Erythroblast (primary cell): Measurements from ENCODE around the gene ZFP90.

Source experiments
- GATA1 ChIP-seq: IDR thresholded peaks from 2 replicates; pipeline ENCODE4 v1.6.1; 2011; ENCODE audit warnings: low read depth, mild to moderate bottlenecking, control low read depth, low read length, moderate library complexity
- POLR2A ChIP-seq: IDR thresholded peaks from 2 replicates; pipeline ENCODE4 v1.6.1; 2011; ENCODE audit warnings: mild to moderate bottlenecking, low read length

DNA sequence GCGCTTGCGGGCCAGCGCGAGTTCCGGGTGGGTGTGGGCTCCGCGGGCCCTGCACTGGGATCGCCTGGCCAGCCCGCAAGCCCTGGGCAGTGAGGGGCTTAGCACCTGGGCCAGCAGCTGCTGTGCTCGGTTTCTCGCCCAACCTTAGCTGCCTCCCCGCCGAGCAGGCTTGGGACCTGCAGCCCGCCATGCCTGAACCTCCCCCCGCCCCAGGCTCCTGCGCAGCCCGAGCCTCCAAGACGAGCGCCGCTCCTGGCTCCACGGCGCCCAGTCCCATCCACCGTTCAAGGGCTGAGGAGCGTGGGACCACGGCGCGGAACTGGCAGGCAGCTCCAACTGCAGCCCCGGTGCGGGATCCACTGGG, 12.3 kb upstream of the ZFP90 start:
- TF ChIP-seq POLR2A: no peak
- TF ChIP-seq GATA1: no peak
